NT2/D1 (cell line): Measurements from ENCODE around the gene GBA3.

Experiments used
- SUZ12 ChIP-seq: IDR thresholded peaks from 2 replicates; pipeline ENCODE4 v1.6.1; 2011; ENCODE audit not compliant: insufficient read length, insufficient read depth; ENCODE audit errors: extremely low read depth
- YY1 ChIP-seq: IDR thresholded peaks from 2 replicates; pipeline ENCODE4 v1.6.1; 2011; ENCODE audit not compliant: insufficient read length, insufficient read depth

DNA sequence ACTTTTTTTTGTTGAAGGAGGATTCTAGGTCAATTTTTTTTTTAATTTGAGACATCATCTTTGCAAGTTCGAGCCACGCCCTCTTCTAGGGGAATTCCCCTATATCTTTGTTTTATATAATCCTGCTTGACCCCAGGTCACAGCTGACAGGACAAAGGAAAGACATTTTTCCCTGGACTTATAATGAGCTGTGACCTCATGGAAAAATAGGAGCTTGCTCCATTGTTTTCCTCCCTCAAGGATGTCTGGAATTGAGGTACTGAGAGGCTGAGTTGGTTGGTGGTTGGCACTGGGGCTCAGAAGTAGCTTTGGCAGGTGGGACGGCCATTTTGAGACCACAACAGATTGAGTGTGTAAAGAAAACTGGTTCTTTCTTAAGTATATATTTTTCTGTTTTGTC is 49.0 kb downstream of the GBA3 start:
- TF ChIP-seq YY1 (no peak), SUZ12 (no peak)
